ENCODE measurements around the gene SOX6. TPM values are rescaled to one million over a fixed set of nuclear protein-coding genes. Genes with fewer than 3 reads are reported as not detected.

SOX6 gene
- total and polyA plus RNA-seq, 8 donors, result 5.1 to 23.0 (median 18.7) TPM

GRCh38 chr11:16043617-16044016 lies 312.7 kb downstream of the SOX6 start:
- H3K27me3 ChIP-seq, result no peaks in the 10 kb centered on the region
- no peaks in the 10 kb centered on the region for H3K36me3 ChIP-seq
- FAIRE-seq (no peak), DNase-seq (no peak), ATAC-seq (no peak)
- no peak overlapping the region for H3K4me3 ChIP-seq
- TF ChIP-seq, protein P1, sequence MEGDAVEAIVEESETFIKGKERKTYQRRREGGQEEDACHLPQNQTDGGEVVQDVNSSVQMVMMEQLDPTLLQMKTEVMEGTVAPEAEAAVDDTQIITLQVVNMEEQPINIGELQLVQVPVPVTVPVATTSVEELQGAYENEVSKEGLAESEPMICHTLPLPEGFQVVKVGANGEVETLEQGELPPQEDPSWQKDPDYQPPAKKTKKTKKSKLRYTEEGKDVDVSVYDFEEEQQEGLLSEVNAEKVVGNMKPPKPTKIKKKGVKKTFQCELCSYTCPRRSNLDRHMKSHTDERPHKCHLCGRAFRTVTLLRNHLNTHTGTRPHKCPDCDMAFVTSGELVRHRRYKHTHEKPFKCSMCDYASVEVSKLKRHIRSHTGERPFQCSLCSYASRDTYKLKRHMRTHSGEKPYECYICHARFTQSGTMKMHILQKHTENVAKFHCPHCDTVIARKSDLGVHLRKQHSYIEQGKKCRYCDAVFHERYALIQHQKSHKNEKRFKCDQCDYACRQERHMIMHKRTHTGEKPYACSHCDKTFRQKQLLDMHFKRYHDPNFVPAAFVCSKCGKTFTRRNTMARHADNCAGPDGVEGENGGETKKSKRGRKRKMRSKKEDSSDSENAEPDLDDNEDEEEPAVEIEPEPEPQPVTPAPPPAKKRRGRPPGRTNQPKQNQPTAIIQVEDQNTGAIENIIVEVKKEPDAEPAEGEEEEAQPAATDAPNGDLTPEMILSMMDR (IDR thresholded peaks at IDR 0.05), result no peak
- WGBS, 2 donors, result 58 to 60% methylated on average over 2 of the region's 2 CpGs
- H3K9me3 ChIP-seq, result no peaks in the 10 kb centered on the region
- no peaks in the 10 kb centered on the region for H3K4me1 ChIP-seq
- no peak overlapping the region for H3K27ac ChIP-seq
- intact Hi-C loops (cut with DNase I), result no loop called here

DNA sequence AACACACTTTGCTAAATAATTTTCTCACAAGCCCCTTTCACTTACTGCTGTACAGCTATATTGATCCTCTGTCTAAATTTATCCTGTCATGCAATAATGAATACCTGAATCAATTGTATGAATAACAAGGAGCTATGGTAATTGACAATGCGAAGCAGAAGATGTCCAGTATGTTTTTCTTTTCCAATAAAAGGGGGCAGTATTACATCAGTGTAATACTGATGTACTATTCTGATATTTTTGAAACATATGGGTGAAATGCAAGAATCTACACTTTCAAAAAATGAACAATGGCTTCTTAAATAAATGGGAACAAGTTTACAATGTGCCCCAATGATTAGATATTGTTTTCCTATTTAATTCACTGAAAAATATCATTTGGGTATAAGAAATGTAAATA lies 315.1 kb downstream of the SOX6 start:
- no peak overlapping the region for H3K4me3 ChIP-seq
- 77 to 90% methylated on average over 1 of the region's 1 CpG for WGBS, 2 donors
- FAIRE-seq (no peak), DNase-seq (no peak), ATAC-seq (no peak)
- H3K4me1 ChIP-seq, result no peaks in the 10 kb centered on the region
- TF ChIP-seq, protein P1 (IDR thresholded peaks at IDR 0.05), result no peak
- intact Hi-C loops (cut with DNase I), result no loop called here
- H3K27ac ChIP-seq, result no peak overlapping the region
- H3K9me3 ChIP-seq, result no peaks in the 10 kb centered on the region
- no peaks in the 10 kb centered on the region for H3K36me3 ChIP-seq
- no peaks in the 10 kb centered on the region for H3K27me3 ChIP-seq

GRCh38 chr11:16040151-16040550 lies 316.2 kb downstream of the SOX6 start:
- Histone ChIP-seq H3K27me3 (no peaks in the 10 kb centered on the region), H3K4me1 (no peaks in the 10 kb centered on the region), H3K4me3 (no peak overlapping the region), H3K9me3 (no peaks in the 10 kb centered on the region), H3K27ac (no peak overlapping the region), H3K36me3 (no peaks in the 10 kb centered on the region)
- ATAC-seq (no peak), DNase-seq (no peak), FAIRE-seq (no peak)
- intact Hi-C loops (cut with DNase I), result no loop called here
- TF ChIP-seq, protein P1 (IDR thresholded peaks at IDR 0.05), result no peak
- 98% methylated on average over 1 of the region's 1 CpG for WGBS, 2 donors

GRCh38 chr11:16037179-16037578 lies 319.2 kb downstream of the SOX6 start:
- no peaks in the 10 kb centered on the region for H3K4me1 ChIP-seq
- FAIRE-seq (no peak), DNase-seq (no peak), ATAC-seq (no peak)
- TF ChIP-seq, protein P1 (IDR thresholded peaks at IDR 0.05), result no peak
- no peaks in the 10 kb centered on the region for H3K9me3 ChIP-seq
- intact Hi-C loops (cut with DNase I), result no loop called here
- no peaks in the 10 kb centered on the region for H3K36me3 ChIP-seq
- H3K27me3 ChIP-seq, result no peaks in the 10 kb centered on the region
- no peak overlapping the region for H3K4me3 ChIP-seq
- H3K27ac ChIP-seq, result no peak overlapping the region

DNA sequence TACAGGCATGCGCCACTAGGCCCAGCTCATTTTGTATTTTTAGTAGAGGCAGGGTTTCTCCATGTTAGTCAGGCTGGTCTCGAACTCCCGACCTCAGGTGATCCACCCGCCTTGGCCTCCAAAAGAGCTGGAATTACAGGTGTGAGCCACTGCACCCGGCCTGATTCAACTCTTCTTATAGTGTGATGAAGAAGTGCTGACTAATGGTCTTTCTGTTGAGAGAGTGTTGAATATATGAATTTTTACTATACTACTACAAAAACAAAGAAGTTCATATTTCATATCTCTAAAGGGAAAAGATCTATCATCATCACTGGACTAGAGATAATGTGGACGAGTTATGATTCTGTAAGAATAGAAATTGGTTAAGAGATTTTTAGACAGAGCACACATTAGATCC lies 320.1 kb downstream of the SOX6 start:
- intact Hi-C loops (cut with DNase I), result no loop called here
- H3K27me3 ChIP-seq, result no peaks in the 10 kb centered on the region
- no peaks in the 10 kb centered on the region for H3K4me1 ChIP-seq
- TF ChIP-seq, protein P1 (IDR thresholded peaks at IDR 0.05), result no peak
- H3K36me3 ChIP-seq, result no peaks in the 10 kb centered on the region
- DNase-seq (no peak), ATAC-seq (no peak), FAIRE-seq (no peak)
- H3K9me3 ChIP-seq, result no peaks in the 10 kb centered on the region
- 90 to 92% methylated on average over 6 of the region's 6 CpGs for WGBS, 2 donors
- no peak overlapping the region for H3K27ac ChIP-seq
- no peak overlapping the region for H3K4me3 ChIP-seq

All from pancreas (tissue), 10 donors.